PFSK-1 (cell line): ENCODE results near the gene ADAMTS13.

Source experiments
- FOXP2 ChIP-seq: optimal IDR thresholded peaks from 2 replicates; pipeline ENCODE3; 2011; ENCODE audit warnings: borderline replicate concordance, control low read depth, inconsistent platforms; ENCODE audit not compliant: insufficient read depth; ENCODE audit errors: extremely low read length, extremely low read depth
- POLR2AphosphoS5 ChIP-seq: IDR thresholded peaks from 2 replicates; pipeline ENCODE4 v1.6.1; 2012; ENCODE audit warnings: low read depth, mild to moderate bottlenecking, control low read depth, low read length, moderate library complexity
- REST ChIP-seq, 2 experiments: IDR thresholded peaks; 2 replicates each; pipeline versions ENCODE4 v1.6.1 to v1.8.0; 2011 to 2012; ENCODE audit warnings: low read depth in 2 of 2, low read length in 2 of 2, control low read depth in 1 of 2, inconsistent platforms in 1 of 2, mild to moderate bottlenecking in 1 of 2, moderate library complexity in 1 of 2; ENCODE audit not compliant: insufficient read depth in 1 of 2
- SIN3A ChIP-seq: IDR thresholded peaks from 2 replicates; pipeline ENCODE4 v1.6.1; 2012; ENCODE audit warnings: mild to moderate bottlenecking, low read length, moderate library complexity, borderline replicate concordance; ENCODE audit not compliant: insufficient read depth
- TAF1 ChIP-seq: IDR thresholded peaks from 2 replicates; pipeline ENCODE4 v1.6.1; 2012; ENCODE audit warnings: low read length, control low read depth, borderline replicate concordance; ENCODE audit not compliant: insufficient read depth

ADAMTS13 gene

GRCh38 chr9:133430244-133430643, 8.1 kb downstream of the ADAMTS13 start:
- no peak for TF ChIP-seq SIN3A
- TF ChIP-seq POLR2AphosphoS5 = no peak
- TF ChIP-seq FOXP2 = no peak
- no peak for TF ChIP-seq REST (IDR thresholded peaks at IDR 0.05; ENCODE audit: insufficient read depth in 1 of 2, low read depth in 2 of 2, low read length in 2 of 2)
- no peak for TF ChIP-seq TAF1

- TF ChIP-seq POLR2AphosphoS5 = no peak
- TF ChIP-seq TAF1 = no peak
- no peak for TF ChIP-seq FOXP2
- TF ChIP-seq REST (IDR thresholded peaks at IDR 0.05; ENCODE audit: insufficient read depth in 1 of 2, low read depth in 2 of 2, low read length in 2 of 2) = no peak
- TF ChIP-seq SIN3A = no peak
Measured at GRCh38 chr9:133433351-133433843, 11.2 kb downstream of the ADAMTS13 start.

GRCh38 chr9:133436681-133437080, 14.5 kb downstream of the ADAMTS13 start:
- TF ChIP-seq REST (IDR thresholded peaks at IDR 0.05; ENCODE audit: insufficient read depth in 1 of 2, low read depth in 2 of 2, low read length in 2 of 2) (no peak), TAF1 (no peak), SIN3A (no peak), FOXP2 (no peak), POLR2AphosphoS5 (no peak)

DNA sequence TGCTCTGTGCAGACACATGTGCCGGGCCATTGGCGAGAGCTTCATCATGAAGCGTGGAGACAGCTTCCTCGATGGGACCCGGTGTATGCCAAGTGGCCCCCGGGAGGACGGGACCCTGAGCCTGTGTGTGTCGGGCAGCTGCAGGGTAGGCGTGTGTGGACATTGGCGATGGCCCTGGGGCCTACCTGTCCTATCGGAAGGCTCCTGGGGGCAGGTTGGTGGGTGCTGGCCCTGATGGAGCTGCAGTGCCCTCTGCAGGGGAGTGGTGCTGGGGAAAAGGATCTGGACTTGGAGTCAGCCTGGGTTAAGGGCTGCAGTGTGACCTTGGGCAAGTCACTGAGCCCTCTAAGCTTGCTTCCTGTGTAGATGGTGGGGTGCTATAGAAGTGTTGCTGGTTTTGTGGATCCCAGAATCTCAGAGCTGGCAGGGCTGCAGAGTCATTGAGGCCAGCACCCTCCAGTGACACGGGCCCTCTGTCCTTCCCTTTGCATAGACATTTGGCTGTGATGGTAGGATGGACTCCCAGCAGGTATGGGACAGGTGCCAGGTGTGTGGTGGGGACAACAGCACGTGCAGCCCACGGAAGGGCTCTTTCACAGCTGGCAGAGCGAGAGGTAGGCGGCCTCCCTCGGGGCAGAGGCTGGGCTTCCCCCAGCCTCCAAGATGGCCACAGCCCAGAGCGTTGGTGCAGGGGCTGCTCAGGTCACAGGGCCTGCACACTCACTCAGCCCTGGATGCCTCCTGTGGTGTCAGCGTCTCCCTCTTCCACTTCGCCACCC, 15.8 kb downstream of the ADAMTS13 start:
- TF ChIP-seq REST (IDR thresholded peaks at IDR 0.05; ENCODE audit: insufficient read depth in 1 of 2, low read depth in 2 of 2, low read length in 2 of 2) (no peak), POLR2AphosphoS5 (no peak), TAF1 (no peak)

GRCh38 chr9:133439337-133439736, 17.2 kb downstream of the ADAMTS13 start:
- TF ChIP-seq FOXP2 (no peak), POLR2AphosphoS5 (no peak), REST (IDR thresholded peaks at IDR 0.05; ENCODE audit: insufficient read depth in 1 of 2, low read depth in 2 of 2, low read length in 2 of 2) (no peak), TAF1 (no peak), SIN3A (no peak)
